Activated CD4-positive, alpha-beta memory T cell treated with anti-CD3 and anti-CD28 coated beads, Interleukin-2, amount 10 ng/mL, durations not matched to agents 7 days and 5 days (primary cell): ENCODE data around the gene LIPT2. TPM values are rescaled to one million over a fixed set of nuclear protein-coding genes. Genes with fewer than 3 reads are reported as not detected.
A peak's percentile ranks its signal among the peaks of the same experiment; 100 is the strongest.
"Not testable (repeated sequence)": the region's sequence is repeated elsewhere in the genome, so short reads cannot be mapped to it uniquely, and the experiment has no call there.

ENCODE experiments used
- CTCF ChIA-PET: fragments of 350-600 bp; sonication (Branson Sonifier 250); formaldehyde crosslinking; loops from one replicate; lab custom pipeline; 2021; ENCODE audit warnings: antibody characterized with exemption, inconsistent platforms; lab: Charles Lee
- POLR2A ChIA-PET: fragments of 350-600 bp; sonication (Branson Sonifier 250); formaldehyde crosslinking; loops from one replicate; lab custom pipeline; 2021; ENCODE audit warnings: antibody characterized with exemption; lab: Charles Lee
- DNase-seq: peaks from one replicate; pipeline ENCODE4 v3.0.0-alpha.2; 2020
- H3K27ac Mint-ChIP-seq: one replicate; pipeline ENCODE4 v1.8.0; 2021; ENCODE audit warnings: mild to moderate bottlenecking, mixed read lengths
- H3K27me3 Mint-ChIP-seq: one replicate; pipeline ENCODE4 v1.8.0; 2021; ENCODE audit warnings: mixed read lengths
- H3K36me3 Mint-ChIP-seq: one replicate; pipeline ENCODE4 v1.8.0; 2021; ENCODE audit warnings: low read depth, mixed read lengths
- H3K4me1 Mint-ChIP-seq: one replicate; pipeline ENCODE4 v1.8.0; 2021; ENCODE audit warnings: mixed read lengths
- H3K4me3 Mint-ChIP-seq: one replicate; pipeline ENCODE4 v1.8.0; 2021; ENCODE audit warnings: mild to moderate bottlenecking, mixed read lengths
- H3K9me3 Mint-ChIP-seq: one replicate; pipeline ENCODE4 v1.8.0; 2021; ENCODE audit warnings: mixed read lengths
- total RNA-seq, 2 experiments: library from RNA; stranded (reverse); gene quantifications; one replicate each; pipeline ENCODE4 v1.2.3, GENCODE V29; 2021

Gene LIPT2
- 1 to 10 TPM; 1.4 to 2.6 TPM for total RNA-seq

GRCh38 chr11:74492974-74493790 is at the start of gene LIPT2:
Gene LIPT2, minus strand, starts transcription at chr11:74493724. Its CDS starts 21 bp downstream, at chr11:74493703.
- Mint-ChIP-seq H3K27me3 (no peaks in the 10 kb centered on the region), H3K9me3 (no peaks in the 10 kb centered on the region), H3K4me1 (peaks cover 19% of the 10 kb centered on the region), H3K36me3 (no peaks in the 10 kb centered on the region), H3K4me3 (peak within 1 kb of the TSS; percentile 81), H3K27ac (peak within 1 kb of the TSS; percentile 75)
- ChIA-PET CTCF (interaction anchor here (0.6 to 2.8 kb wide), 18 partner anchors 9 to 1042 kb away, joined by 3 to 19 read pairs (median 4); partner anchors contain the start of gene PGM2L1), POLR2A (interaction anchor here (0.6 to 2.6 kb wide), 26 partner anchors 9 to 895 kb away, joined by 3 to 37 read pairs (median 4); partner anchors contain the start of genes C2CD3, FAM168A, PGM2L1 and POLD3)
- peak; percentile 98 for DNase-seq

- no peak overlapping the region for H3K27ac Mint-ChIP-seq
- no peak for DNase-seq
- CTCF ChIA-PET, result no interaction called here
- no peaks in the 10 kb centered on the region for H3K4me1 Mint-ChIP-seq
- POLR2A ChIA-PET, result no interaction called here
- H3K27me3 Mint-ChIP-seq, result peaks cover 11% of the 10 kb centered on the region
- no peaks in the 10 kb centered on the region for H3K36me3 Mint-ChIP-seq
- H3K4me3 Mint-ChIP-seq, result no peak overlapping the region
- peaks cover 19% of the 10 kb centered on the region for H3K9me3 Mint-ChIP-seq
These were observed 47.9 kb upstream of the LIPT2 start for GRCh38 chr11:74541466-74541865.

GRCh38 chr11:74540270-74540669 is 46.7 kb upstream of the LIPT2 start:
- peaks cover 19% of the 10 kb centered on the region for H3K9me3 Mint-ChIP-seq
- H3K4me3 Mint-ChIP-seq, result no peak overlapping the region

GRCh38 chr11:74538680-74539079 is 45.2 kb upstream of the LIPT2 start:
- DNase-seq, result no peak
- CTCF ChIA-PET, result no interaction called here
- POLR2A ChIA-PET, result no interaction called here
- Mint-ChIP-seq H3K27ac (no peak overlapping the region), H3K36me3 (no peaks in the 10 kb centered on the region), H3K9me3 (peaks cover 10% of the 10 kb centered on the region), H3K4me1 (no peaks in the 10 kb centered on the region), H3K4me3 (no peak overlapping the region), H3K27me3 (peaks cover 9% of the 10 kb centered on the region)

More at GRCh38 chr11:74540270-74540669, 46.7 kb upstream of the LIPT2 start:
- Mint-ChIP-seq H3K36me3 (no peaks in the 10 kb centered on the region), H3K27ac (no peak overlapping the region), H3K27me3 (peaks cover 9% of the 10 kb centered on the region), H3K4me1 (no peaks in the 10 kb centered on the region)
- no peak for DNase-seq
- ChIA-PET CTCF (no interaction called here), POLR2A (no interaction called here)

GRCh38 chr11:74535371-74536160 is 42.0 kb upstream of the LIPT2 start:
- CTCF ChIA-PET, result no interaction called here
- H3K4me1 Mint-ChIP-seq, result peaks cover 4% of the 10 kb centered on the region

GRCh38 chr11:74534946-74535275 is 41.4 kb upstream of the LIPT2 start:
- H3K27me3 Mint-ChIP-seq, result peaks cover 13% of the 10 kb centered on the region
- CTCF ChIA-PET, H3K4me3 Mint-ChIP-seq, H3K4me1 Mint-ChIP-seq, DNase-seq, POLR2A ChIA-PET, H3K27ac Mint-ChIP-seq, H3K9me3 Mint-ChIP-seq, H3K36me3 Mint-ChIP-seq: not testable (repeated sequence)

More at GRCh38 chr11:74535371-74536160, 42.0 kb upstream of the LIPT2 start:
- H3K4me3 Mint-ChIP-seq, result no peak overlapping the region
- no peak for DNase-seq
- peaks cover 13% of the 10 kb centered on the region for H3K27me3 Mint-ChIP-seq
- POLR2A ChIA-PET, result no interaction called here
- H3K27ac Mint-ChIP-seq, result no peak overlapping the region
- H3K36me3 Mint-ChIP-seq, result no peaks in the 10 kb centered on the region
- peaks cover 6% of the 10 kb centered on the region for H3K9me3 Mint-ChIP-seq

- Mint-ChIP-seq H3K36me3 (no peaks in the 10 kb centered on the region), H3K27me3 (peaks cover 12% of the 10 kb centered on the region), H3K4me1 (peaks cover 4% of the 10 kb centered on the region), H3K4me3 (no peak overlapping the region), H3K9me3 (peaks cover 3% of the 10 kb centered on the region), H3K27ac (no peak overlapping the region)
- CTCF ChIA-PET, result no interaction called here
- DNase-seq, result no peak
- POLR2A ChIA-PET, result no interaction called here
These were observed 40.9 kb upstream of the LIPT2 start for GRCh38 chr11:74534216-74534945.

- no peak overlapping the region for H3K4me3 Mint-ChIP-seq
- H3K9me3 Mint-ChIP-seq, result no peaks in the 10 kb centered on the region
- H3K27me3 Mint-ChIP-seq, result peaks cover 9% of the 10 kb centered on the region
- no peaks in the 10 kb centered on the region for H3K36me3 Mint-ChIP-seq
- POLR2A ChIA-PET, result no interaction called here
- DNase-seq, result no peak
- CTCF ChIA-PET, result no interaction called here
- H3K4me1 Mint-ChIP-seq, result peaks cover 4% of the 10 kb centered on the region
- H3K27ac Mint-ChIP-seq, result no peak overlapping the region
These were observed 39.9 kb upstream of the LIPT2 start for GRCh38 chr11:74533421-74533820.

- POLR2A ChIA-PET, result no interaction called here
- H3K9me3 Mint-ChIP-seq, result no peaks in the 10 kb centered on the region
- DNase-seq, result no peak
- peaks cover 4% of the 10 kb centered on the region for H3K4me1 Mint-ChIP-seq
- CTCF ChIA-PET, result no interaction called here
- no peak overlapping the region for H3K4me3 Mint-ChIP-seq
- peaks cover 7% of the 10 kb centered on the region for H3K27me3 Mint-ChIP-seq
- H3K27ac Mint-ChIP-seq, result no peak overlapping the region
- no peaks in the 10 kb centered on the region for H3K36me3 Mint-ChIP-seq
These were observed 39.1 kb upstream of the LIPT2 start for GRCh38 chr11:74532501-74533246.

- CTCF ChIA-PET, result no interaction called here
These were observed 31.5 kb upstream of the LIPT2 start for GRCh38 chr11:74524978-74525377.

GRCh38 chr11:74524501-74524900 is 31.0 kb upstream of the LIPT2 start:
- Mint-ChIP-seq H3K27me3 (peaks cover 18% of the 10 kb centered on the region), H3K9me3 (no peaks in the 10 kb centered on the region), H3K4me3 (no peak overlapping the region), H3K4me1 (no peaks in the 10 kb centered on the region), H3K27ac (no peak overlapping the region), H3K36me3 (no peaks in the 10 kb centered on the region)
- CTCF ChIA-PET, result no interaction called here
- POLR2A ChIA-PET, result no interaction called here
- no peak for DNase-seq

More at GRCh38 chr11:74524978-74525377, 31.5 kb upstream of the LIPT2 start:
- Mint-ChIP-seq H3K9me3 (no peaks in the 10 kb centered on the region), H3K27ac (no peak overlapping the region), H3K4me3 (no peak overlapping the region), H3K36me3 (no peaks in the 10 kb centered on the region), H3K27me3 (peaks cover 16% of the 10 kb centered on the region), H3K4me1 (no peaks in the 10 kb centered on the region)
- POLR2A ChIA-PET, result no interaction called here
- no peak for DNase-seq

GRCh38 chr11:74522776-74523175 is 29.3 kb upstream of the LIPT2 start:
- POLR2A ChIA-PET, result no interaction called here
- Mint-ChIP-seq H3K27me3 (peaks cover 19% of the 10 kb centered on the region), H3K4me1 (no peaks in the 10 kb centered on the region), H3K4me3 (no peak overlapping the region), H3K9me3 (no peaks in the 10 kb centered on the region), H3K27ac (no peak overlapping the region), H3K36me3 (no peaks in the 10 kb centered on the region)
- no peak for DNase-seq
- CTCF ChIA-PET, result no interaction called here
